NCI-H2196 (cell line): ENCODE results near the gene SLCO4A1.
A peak's percentile ranks its signal among the peaks of the same experiment; 100 is the strongest.

Experiments
- DNase-seq: peaks from one replicate; lab custom pipeline; 2025; ENCODE audit not compliant: unreplicated experiment; lab: John Stamatoyannopoulos, UW

The SLCO4A1 gene

DNA sequence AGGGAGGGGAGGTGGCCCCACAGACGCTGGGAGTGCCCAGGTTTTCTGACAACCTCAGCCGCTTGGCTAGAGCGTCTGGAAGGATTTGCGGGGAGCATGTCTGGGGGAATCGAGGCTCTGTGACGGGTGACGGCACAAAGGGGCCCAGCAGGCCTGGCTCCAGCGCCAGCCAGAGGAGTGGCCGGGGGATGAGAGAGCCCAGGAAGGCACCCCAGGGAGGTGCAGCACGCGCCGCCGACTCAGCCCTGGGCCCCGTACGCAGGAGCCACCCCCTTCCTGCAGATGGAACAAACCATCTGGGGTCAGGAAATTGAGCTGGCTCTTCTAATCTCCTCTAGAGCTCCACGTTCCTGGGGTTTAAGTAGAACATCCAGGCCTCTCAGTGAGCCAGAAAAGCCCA, 5.9 kb upstream of the SLCO4A1 start:
- no peak for DNase-seq

DNA sequence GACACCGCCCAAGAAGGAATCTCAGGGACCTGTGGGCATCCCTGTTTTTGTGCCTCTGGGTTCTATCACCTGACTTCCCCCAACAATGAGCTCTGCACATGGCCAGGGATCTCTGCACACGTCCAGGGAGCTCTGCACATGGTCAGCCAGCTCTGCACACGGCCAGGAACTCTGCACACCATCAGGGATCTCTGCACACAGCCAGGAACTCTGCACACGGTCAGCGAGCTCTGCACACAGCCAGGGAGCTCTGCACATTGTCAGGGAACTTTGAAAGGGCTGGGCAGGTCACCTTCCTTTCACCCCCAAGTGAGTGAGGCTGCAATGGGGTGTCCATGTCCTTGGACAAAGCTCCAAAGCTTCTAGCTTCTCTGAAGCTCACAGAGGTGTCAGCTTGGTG, 5.2 kb upstream of the SLCO4A1 start:
- no peak for DNase-seq

DNA sequence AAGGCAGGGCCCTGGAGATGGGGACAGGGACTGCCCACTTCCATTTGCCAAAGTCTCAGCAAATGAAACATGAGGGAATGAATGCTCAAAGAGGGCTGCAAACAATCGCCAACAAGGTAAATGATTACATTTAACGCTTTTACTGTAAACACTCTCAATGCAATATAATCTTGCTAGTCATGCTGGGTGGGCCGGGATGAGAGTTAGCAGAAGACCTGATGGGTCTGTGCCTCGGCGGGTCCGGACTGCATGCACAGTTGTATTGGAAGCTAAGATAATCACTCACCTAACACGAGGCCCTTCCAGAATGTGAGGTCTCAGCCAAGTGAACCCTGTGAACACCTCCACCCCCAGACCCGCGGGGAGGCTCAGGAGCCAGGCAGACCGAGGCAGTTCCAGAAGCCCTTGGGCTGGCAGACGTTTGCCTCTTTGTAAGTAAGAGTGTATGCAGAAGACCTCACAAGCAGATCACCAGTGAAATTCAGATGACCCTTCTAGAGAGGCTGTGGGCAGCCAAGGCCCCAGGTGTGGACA, 4.7 kb upstream of the SLCO4A1 start:
- no peak for DNase-seq

DNA sequence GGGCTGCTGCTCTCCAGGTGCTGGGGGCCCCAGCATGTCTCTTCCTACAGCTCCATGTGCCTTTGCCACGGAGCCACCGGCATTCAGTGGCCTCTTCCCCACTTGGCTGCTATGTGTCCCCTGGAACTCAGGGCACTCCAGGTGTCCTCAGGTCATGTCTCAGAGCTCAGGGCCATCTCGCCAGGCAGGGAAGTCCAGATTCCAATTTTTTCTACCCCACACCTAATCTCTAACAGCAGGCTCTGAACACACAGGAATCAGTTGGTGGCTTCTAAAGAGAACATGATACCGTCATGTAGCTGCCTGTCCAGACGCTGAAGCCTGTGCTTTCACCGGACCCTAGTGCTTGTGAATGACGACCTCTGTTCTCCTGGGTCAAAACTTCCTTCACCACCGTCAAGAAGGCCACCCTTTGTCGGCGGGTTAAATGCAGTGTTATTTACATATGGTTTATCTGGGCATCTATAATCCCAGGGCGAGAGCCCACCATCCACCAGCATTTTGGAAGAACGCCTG, 4.2 kb upstream of the SLCO4A1 start:
- no peak for DNase-seq

DNA sequence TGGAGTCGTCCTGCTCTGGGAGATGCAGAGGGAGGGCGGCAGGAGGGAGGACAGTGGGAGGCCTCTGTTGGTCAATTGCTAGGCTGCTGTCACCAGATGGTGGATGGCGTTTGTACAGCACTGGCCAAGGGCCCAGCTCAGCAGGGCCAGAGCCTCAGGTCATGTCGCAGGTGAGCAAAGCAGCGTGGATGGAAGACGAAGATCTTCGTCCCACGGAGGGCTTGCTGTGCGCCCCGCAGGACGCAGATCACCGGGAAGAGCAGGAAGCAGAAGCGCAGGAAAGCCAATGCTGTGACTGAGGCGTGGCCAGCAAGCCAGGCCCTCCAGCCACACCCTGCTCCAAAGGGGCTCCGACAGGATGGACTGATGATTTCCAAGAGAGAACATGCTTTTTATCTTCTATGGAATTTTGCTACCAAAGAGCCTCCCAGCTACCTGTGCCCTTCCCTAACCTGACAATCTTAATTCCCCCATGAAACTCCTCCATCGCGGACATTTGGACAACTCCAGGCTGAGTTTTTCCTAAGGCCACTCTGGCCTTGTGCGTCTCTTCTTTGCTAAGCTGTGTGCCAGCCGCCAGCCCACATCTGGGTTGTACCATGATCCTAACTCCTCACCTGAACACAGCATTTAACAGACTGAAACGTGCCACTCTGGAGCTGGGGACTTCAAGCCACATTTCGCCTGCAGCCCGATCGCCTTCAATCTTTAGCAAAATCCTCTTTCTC, 3.5 kb upstream of the SLCO4A1 start:
- DNase-seq: no peak

DNA sequence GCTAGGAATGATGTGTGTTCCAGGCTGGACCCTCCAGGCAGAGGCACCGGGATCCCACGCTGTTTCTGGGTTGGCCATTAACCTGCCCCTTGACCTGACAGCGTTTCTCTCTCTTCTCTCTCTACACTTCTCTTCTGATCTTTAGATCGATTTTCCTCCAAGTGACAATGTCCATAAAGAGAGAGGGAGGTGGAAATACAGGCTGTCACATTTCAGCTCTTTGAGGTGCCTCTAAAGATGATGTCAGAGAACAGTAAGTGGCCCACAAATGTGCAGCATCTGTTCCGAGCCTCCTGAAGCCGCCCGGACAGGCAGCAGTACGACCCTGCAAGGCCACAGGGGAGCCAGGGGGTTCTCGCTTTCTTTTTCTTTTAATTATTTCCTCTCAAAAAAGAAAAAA, 2.5 kb upstream of the SLCO4A1 start:
- no peak for DNase-seq

DNA sequence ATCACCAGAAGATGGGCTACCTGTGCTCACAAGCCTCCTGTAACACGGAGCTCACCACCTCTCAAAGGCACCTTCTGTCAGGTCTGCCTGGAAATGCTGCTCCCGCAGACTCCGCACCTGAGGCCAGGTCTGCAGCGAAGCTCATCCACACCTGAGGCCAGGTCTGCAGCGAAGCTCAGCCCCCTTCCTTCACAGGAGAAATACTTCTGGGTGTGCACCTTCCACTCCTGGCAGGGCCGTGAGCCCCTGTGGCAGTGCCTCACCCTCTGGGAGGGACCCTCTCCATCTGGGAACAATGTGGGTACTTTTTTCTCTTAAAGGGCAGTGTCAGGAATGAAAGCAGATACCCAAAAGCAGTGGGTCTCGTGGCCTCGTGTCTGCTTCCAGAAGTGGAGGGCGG, 1.4 kb upstream of the SLCO4A1 start:
- DNase-seq: no peak

DNA sequence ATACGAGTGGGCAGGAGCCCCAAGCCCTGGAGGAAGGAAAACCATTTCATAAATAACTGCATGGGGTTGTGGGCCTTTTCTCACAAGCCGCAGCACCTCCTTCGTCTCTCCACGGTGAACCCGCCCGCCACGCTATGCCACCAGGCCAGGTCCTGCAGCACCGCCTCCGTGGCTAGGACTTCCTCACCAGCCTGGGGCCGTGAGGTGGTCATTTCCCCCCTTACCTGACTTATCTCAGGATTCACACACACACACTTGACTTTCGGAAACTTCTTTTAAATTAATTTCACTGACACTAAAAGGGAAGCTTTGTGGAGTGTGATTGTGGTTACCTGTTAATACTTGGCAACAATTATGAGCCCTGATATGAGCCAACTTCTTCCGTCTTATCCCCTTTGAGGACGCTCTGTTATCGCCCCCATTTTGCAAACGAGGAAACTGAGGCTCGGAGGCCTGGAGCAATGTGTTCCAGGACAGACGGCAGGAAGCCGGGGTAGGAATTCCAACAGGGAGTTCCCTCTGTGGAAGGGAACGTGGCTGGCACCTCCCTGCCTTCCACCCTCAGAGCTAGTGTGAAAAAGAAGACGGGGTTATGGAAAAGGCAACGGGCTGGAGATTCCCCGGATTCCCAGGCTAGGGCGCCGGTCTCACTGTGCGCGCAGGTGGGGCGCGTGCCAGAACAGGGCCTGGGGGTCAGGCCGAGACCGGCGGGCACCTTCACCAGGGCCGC, 817 bp upstream of the SLCO4A1 start:
- no peak for DNase-seq

DNA sequence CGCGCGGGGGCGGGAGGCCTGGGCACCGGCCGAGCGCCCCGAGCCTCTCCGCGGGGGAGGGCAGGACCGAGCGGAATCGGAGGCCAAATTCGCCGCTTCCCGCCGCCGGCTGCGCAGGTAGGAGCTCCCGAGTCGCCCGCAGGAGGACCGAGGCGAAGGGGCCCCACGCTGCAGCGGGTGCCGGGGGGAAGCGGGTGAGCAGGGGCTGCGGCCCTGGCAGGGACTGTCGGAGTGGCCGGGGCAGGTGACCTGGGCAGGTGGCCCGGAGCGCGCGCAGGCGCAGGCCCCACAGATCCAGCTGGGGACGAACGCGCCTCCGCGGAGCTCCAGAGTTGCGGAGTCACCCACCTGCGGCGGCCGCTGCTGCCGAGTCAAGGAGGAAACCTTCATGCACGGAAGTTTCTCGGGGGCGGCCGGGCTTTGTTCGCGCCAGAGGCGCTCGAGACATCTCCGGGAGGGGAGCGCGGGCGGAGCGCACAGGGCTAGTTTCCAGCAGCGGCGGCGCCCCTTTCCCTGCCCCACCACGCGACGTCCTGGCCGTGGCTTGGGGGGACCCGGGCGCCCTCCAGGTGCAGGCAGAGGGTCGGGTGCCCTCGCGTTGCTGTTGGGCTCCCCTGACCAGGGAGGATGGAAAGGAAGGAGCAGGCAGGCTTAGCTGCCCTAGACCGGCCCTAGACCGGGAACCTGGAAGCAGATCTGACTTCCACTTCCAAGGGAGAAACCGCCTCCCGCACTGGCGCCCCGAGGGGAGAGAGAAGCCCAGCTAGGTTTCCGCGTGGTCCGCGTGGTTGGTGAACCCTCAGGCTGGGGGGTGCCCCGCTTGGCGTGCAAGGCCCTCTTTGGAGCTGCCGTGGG, 590 bp downstream of the SLCO4A1 start:
- peak; percentile 41 for DNase-seq

DNA sequence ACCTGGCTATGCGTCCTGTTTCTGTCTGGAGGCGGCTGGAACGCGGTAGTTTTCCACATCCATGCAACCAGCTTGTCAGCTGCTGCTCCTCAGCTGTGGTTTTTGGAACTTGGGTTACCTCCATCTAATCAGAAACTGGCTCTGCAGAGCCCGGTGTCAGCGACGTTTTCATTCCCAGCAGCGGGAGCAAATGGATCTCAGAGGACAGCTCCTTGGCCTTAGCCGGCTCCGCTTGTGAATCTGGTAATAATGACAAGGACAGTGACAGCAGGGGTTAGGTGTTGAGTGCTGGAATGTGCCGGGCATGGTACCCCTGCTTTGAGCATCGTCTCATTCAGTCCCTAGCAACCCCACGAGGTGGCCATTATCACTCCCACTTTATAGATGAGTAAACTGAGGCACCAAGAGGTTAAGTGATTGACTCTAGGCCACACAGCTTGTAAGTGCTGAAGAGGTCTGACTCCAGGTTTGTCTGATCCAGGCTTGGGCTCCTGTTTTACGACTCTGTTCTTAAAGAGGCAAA, 1.3 kb downstream of the SLCO4A1 start:
- no peak for DNase-seq

DNA sequence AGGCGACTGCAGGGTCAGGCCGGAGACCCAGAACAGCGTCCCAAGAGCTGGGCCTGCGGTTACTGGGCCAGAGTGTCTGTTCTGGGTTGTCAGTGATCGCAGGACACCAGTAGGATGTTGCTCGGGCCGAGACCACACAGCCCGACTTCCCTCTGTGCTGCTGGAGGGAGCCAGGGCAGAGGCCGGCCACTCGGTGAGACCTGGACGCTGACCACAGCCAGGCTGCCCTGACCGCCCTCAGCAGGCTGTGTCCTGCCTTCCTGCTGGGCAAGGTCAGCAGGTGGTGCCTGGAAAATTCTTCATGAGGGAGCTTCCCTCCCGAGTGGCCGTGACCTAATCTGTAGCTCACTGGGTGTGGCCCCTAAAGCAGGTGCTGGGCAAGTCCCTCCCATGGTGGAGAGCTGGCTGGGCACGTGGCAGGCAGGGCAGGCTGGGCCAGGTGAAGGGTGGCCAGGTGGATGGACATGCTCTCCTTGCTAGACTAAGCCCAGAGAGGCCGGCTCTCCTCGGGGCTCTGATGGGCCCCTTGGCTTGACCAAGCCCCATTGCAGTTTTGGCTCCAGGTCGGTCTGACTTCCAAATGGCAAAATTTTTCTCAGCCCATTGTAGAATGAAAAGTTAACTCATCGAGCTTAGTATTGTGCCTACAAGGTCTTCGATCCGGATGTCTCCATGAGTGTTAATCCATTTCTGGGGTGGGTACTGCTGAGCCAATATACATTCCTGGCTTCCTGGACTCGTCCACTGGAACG, 1.9 kb downstream of the SLCO4A1 start:
- DNase-seq: peak; percentile 21

DNA sequence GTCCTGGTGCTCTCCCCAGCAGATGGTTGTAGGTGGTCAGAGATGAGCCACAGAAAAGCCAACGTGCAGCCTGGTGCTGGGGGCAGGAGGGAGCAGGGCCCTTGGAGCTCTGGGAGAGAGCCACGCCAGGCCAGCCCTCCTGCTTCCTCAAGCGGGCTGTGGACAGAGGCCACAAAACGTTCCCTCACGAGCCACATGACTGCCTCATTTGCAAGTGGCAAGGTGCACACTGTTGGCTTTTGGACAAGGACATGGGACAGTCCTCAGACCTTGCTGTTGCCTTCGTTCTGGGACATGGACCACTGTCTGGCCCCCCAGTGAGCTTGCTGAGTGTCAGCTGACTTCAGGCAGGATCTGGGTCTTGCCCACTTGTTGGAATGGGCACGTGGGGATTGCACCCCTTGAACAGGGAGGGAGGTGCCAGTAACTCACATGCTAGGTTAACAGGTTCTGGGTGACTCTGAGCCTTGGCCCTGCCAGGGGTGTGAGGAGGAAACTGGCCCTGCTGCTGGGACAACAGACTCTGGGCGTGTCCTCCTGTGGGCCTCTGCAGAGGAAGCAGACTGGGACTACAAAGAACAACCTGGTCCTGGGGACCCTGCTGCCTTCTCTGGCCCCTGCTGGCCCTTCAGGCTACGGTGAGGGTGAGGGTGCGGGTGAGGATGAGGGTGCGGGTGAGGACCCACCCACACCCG, 2.6 kb downstream of the SLCO4A1 start:
- no peak for DNase-seq

DNA sequence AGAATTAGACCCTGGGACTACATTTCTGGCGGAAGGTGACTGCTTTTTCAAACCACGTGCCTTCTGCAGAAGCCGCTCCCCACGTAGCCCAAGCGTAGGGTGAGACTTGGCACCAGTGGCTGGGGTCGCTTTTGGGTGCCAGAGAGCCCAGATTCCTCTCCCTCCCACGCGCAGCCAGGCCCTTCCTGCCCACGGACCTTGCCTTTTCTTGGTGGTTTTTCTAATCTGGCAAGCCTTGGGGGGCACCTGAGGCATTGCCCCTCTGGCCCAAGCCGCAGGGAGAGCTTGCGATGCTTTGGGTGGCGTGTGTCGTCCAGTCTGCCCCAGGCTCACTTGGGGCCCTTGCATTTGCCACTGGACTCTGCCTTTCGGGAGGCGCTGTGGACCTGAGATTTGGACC, 3.3 kb downstream of the SLCO4A1 start:
- DNase-seq: no peak

DNA sequence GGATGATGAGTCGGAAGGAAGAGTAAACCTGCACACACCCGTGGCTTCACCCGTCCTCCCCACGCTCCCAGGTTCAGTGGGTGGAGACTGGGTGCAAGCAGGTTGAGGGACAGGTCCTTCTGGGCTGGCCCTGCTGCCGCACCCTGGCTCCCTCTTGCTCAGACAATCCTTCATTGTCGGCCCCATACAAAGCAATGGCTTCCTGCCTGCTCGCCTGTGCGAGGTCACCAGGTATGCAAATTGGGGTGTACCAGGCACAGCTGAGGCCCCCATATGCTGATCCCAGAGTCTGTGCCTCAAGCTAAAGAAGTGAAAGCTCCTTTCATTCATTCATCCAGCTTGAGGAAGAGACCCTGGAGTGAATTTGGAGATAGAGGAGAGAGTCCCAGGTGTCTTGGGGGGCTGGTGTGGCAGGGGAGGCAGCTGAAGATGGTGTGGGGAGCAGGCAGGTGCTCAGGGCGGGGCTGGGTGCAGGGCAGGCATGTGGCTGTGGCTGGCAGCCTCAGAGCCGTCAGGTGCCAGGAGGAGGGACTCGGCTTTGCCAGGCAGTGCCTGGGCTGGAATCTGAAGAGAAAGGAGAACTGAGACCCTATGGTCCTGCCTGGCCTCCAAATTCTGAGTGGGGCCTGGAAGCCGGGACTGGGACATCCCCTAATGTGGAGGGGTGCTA, 4.7 kb downstream of the SLCO4A1 start:
- DNase-seq: peak; percentile 18

DNA sequence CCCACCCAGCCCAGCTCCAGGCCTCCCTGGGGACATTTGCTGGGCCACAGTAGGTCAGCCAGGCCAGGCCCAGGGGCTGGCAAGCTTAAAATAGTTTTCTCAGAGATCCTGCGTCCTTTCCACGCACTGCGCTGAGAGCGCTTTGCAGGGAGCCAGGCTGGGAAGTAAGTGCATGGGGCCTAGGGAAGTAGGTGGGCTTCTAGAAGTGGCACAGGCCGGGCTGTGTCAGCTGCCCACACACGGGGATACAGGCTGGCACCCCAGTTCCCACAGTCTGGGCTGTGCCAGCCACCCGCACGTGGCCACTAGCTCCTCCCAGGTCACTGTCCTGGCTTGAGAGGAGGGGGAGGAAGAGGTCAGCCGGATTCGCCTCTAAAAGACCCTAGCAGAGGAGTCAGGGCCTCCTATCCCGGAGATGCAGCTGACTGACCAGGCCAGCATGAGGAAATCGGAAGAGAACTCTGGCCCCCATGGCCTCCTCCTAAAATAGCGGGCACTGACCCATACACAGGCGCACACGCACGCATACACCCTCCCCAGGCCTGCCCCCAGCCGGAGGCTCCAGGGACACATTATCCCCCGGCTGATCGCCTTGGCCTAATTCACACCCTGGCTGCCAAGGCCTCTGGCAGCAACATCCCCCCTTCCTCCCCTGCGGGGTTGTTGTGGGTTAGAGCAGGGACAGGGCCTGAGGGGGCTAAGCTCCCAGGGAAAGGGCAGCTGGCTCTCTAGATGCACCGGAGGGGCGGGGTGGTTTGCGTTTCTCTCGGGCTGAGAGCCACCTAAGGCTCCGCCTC, 5.4 kb downstream of the SLCO4A1 start:
- DNase-seq: no peak

DNA sequence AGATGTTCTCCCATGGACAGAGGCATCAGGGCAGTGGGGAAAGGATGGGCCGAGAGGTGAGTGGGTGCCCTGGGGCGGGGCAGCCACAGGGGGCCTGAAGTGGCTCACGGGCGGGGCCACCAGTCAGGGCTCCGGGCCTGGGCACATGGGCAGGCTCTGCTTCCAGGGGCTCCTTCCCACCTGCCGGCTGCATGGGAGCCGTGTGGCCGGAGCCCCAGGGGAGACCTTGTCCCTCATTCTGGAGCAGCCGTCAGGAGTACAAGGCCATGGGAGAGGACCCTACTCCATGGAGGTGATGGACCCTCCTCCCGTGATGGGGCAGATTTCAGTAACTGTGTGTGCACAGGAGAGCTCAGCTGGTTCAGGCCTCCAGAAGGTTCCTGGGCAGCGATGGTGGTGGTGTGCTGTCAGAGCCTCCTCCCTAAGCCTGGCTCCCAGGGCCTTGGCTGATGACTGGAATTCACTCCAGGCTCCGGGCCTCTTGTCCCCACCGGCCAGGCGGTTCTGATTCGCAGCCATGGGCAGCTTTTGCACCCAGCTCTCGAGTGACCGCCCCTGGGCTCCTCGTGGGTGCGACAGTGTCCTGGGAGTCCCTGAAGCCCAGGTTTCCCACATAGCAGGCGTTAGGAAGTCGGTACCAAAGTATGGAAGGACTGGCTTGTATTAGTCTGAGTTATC, 6.2 kb downstream of the SLCO4A1 start:
- no peak for DNase-seq

DNA sequence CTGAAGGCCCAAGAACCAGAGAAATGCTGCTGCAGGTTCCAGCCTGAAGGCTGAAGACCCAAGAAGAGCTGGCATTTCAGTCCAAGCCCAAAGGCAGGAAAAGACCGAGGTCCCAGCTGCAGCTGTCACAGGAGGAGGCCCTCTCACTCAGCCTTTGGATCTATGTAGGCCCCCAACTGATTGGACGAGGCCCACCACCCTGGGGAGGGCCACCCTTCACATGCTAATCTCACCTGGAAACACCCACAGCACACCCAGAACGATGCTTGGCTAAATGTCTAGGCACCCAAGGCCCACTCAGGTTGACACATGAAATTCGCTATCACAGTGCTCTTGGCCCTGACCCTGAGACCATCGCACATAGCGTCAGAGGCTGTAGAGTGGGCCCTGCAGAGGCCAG, 6.8 kb downstream of the SLCO4A1 start:
- no peak for DNase-seq
